ENCODE data around the gene RPS3. TPM values are rescaled to one million over a fixed set of nuclear protein-coding genes. Genes with fewer than 3 reads are reported as not detected.
"Not testable (repeated sequence)": the region's sequence is repeated elsewhere in the genome, so short reads cannot be mapped to it uniquely, and the experiment has no call there.

The RPS3 gene
- polyA plus RNA-seq, 1 donor: 2,366 TPM

DNA sequence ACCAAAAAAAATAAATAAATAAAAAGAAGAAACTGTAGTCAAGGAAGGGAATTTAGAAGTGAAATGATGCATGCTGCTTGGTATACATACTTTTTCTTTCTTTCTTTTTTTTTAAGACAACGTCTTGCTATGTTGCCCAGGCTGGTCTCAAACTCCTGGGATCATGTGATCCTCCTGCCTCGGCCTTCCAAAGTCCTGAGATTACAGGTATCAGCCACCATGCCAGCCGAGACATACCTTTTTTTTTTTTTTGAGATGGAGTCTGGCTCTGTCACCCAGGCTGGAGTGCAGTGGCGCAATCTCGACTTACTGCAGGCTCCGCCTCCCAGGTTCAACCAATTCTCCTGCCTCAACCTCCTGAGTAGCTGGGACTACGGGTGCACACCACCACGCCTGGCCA lies 26.1 kb upstream of the RPS3 start:
- no peak for DNase-seq

DNA sequence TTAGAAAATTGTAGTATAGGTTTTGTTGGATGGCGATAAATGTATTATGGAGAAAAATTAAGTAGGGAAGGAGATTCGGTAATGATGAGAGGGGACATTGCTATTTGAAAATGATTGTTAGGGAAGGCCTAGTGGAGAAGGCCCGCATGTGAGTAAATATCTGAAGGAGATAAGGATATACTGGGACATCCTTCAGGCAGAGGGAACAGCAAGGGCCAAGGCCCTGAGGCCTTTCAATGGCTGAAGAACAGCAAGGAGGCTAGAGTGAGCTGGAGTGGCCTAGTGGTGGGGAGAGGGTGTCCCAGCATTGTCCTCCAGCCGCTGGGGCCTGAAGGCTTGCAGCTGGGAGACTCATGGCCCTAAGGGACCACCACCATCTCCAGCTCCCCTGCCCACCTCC lies 24.7 kb upstream of the RPS3 start:
- no peak for DNase-seq

DNA sequence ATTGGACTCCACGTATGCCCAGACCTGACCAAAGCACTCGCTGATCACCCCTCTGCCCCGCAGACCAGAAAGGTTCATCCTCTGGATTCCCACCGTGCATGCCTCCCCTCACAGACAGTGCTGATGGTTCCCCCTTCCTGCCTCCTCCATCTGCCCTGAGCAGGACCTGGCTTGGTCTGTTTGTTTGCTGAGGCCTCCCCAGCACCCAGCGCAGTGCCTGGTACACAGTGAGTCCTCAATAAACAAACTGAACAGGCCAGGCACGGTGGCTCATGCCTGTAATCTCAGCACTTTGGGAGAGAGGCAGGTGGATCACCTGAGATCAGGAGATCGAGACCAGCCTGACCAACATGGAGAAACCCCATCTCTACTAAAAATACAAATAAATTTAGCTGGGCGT lies 23.7 kb upstream of the RPS3 start:
- no peak for DNase-seq

DNA sequence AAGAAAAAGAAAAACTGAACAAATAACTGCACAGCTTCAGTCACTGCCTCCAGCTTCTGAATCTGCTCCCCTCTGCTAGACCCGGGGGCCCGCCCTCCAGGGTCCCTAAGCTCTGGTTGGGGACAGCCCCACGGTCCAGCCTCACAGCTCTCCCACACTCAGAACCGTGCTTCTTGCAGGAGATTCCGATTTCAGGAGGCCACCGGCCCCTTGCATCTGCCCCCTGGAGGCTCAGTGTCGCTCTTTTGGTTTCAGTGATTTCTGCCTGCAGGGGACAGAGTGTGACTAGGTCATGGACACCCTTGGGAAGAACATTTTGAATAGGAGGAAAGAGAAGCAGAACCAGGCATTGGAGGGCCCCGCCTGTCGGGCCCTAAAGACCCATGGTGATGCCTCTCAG lies 23.1 kb upstream of the RPS3 start:
- DNase-seq: no peak

DNA sequence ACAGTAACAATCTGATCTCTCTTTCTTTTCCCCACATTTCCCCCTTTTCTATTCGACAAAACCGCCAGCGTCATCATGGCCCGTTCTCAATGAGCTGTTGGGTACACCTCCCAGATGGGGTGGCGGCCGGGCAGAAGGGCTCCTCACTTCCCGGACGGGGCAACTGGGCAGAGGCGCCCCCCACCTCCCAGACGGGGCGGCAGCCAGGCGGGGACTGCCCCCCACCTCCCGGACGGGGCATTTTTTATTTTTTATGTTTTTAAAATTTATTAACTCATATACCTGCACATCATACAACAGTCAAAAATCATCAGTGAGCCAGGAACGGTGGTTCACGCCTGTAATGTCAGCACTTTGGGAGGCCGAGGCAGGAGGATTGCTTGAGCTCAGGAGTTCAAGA lies 20.5 kb upstream of the RPS3 start:
- not testable (repeated sequence) for DNase-seq

DNA sequence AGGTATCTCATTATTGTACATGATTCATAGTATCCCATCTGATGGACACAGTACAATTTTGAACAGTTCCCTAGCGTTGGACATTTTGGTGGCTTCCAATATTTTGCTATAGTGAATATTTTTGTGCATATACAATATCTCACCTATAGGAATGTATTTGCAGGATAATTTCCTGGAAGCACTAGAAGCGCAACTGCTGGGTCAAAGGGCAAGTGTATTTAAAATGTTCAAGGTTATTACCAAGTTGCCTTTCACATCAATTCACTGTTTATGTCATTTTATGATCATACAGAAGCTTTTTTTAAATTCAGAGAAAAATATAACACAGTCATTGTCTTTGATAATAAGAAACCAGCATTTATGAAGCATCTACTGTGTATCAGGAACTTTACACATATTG lies 19.1 kb upstream of the RPS3 start:
- no peak for DNase-seq

DNA sequence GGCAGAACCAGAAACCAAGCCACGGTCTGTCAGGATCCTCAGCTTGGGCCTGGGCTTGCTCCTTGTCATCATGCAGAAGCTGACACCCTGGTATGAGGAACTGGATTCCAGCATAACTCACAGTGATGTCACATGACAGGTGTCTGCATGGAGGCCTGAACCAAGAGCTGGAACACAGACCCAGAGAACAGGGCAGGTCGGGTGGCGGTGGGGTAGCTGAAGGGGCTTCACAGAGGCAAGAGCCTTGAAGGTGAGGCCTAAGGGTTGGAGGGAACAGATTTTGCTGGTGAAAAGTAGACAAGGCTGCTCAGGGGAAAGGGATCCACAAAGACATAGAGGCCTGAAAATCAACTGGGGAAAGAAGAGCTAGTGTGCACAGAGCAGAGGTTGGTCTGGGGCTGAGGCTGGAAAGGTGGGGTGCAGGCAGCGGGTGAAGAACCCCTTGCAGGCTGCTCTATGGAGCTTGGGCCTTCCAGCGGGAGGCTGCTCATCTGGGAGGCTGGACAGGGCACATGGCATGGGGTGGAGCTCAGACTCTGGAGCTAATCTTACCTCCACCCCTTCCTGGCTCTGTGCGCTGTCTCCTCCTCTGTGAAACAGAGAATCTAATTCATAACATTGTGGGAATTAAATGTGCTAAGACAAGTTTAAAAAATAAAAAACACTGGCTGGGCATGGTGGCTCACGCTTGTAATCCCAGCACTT lies 18.4 kb upstream of the RPS3 start:
- no peak for DNase-seq

DNA sequence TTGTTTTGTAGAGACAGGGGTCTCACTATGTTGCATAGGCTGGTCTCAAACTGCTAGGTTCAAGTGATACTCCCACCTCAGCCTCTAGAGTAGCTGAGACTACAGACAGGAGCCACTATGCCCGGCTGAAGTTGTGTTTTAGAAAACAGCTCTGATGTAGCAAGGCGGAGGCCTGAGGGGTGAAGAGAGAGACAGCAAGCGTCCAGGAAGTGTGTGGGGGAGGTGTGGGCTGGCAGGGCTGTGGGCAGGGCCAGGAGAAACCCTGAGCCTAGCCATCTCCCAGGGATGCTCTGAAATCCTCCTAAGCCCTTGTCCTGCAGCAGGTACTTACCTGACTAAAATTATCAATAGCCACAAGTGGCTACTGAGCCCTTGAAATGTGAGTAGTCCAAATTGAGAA lies 16.1 kb upstream of the RPS3 start:
- DNase-seq: no peak

DNA sequence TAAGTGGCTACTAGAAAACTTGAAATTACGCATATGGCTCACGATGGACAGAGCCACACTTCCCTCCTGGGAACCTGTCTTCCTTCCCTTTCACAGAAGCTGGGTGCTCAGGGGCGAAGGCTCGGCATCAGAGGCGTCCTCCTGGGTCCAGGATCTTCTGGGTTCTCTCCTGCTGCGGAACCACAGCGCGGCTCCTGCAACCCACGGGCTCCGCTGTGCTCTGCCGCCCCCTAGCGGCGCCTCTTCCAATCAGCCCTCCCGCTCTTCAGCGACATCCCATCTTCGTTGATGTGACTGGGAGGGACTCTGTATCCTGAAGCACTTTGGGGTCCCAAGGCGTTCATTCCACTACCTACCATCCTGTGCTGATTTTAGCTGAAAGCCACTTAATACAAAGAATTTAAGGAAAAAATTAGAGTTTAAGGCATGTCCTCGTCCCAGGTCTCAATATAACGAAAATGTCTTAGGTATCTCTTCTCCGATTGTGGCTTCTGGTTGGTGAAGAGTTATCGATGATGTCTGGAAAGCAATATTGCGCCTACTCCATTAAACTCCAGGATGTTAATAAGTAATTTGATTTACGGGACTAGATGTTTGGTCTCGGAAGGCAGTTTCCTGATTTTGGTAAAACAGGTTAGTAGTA lies 14.8 kb upstream of the RPS3 start:
- peak; percentile 61 for DNase-seq

DNA sequence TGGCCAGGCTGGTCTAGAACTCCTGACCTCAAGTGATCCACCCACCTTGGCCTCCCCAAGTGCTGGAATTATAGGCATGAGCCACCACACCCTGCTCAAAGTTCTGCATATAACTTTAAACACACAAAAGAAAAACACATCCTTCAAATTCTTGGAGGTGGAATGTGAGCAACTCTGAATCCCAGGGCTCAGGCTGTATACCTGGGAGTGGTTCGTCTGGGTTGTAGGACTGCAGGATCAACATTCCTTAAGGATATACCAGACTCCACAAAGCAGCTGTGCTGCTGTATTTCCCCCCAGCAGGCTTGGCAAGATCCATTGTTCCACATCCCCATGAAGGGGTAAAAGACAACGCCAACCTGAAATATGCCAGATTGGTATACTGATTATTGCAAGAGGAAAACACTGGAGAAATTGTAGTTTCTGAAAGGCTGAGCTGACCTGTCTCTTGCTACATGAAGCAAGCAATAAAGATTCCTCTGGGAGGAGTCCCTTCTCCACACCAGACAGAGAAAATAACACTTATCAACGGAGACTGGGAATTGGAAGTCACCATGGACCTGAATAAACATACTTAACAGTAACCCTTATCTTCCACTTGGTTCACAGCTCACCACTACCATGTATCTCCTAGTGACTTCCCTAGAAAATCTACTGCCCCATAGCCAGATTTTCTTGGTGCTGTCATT lies 12.2 kb upstream of the RPS3 start:
- no peak for DNase-seq

DNA sequence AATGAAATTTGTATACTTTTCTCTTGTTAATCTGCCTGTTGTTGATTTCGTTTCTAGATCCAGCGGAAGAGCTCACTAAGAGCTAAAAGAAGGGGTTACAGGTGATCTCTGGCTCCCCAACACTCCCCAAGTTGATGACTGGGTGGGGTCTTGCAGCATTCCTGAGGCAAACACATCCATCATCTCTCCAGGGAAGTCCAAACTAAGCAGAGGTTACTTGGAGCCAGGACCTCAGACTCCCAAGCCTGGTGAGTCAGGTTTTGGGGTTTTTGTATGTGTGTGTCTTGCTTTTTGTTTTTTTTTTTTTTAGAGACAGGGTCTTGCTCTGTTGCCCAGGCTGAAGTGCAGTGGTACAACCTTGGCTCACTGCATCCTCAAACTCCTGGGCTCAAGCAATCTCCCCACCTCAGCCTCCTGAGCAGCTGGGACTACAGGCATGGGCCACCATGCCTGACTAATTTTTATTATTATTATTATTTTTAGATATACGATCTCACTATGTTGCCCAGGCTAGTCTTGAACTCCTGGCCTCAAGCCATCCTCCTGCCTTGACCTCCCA lies 11.5 kb upstream of the RPS3 start:
- no peak for DNase-seq

DNA sequence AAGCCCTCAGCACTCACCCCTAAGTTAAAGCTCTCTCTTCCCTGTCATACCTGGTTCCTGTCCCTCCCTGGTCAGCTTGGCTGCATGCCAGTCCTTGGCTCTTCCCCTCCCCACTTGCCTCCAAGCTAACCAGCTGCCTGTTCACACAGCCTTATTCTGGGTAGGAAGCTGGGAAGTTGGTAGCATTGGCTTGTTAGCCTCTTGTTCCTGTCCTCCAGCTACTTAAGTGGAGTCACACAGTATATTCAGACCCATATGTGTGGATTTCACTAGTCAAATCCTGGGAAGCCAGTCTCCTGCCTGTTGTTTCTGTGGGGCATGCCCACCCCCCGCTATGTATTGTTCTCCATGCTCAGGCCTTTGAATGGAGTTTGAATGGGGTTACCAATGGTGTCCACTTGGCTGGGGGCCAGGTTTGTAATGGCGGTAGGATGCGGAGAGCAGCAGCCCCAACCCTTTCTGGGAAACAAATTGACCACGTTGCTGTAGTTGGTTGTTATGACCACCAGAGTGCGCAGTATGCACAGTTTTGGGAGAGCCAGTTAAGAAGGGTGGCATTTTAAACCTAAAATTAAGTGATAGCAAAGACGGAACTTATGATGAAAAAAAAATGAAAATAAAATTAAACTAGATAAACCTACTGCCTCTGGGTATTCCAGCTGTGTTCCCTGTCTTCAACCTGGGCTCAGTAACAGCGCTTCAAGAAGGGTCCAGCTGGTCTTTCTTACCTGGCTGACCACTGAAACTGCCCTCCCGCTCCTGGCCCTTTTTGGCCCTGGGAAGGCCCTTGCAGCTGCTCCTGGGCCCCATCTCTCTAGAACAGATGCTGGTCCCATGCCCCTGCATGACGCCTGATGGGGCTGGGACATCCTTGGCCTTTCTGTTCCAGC lies 10.7 kb upstream of the RPS3 start:
- DNase-seq: peak; percentile 73

DNA sequence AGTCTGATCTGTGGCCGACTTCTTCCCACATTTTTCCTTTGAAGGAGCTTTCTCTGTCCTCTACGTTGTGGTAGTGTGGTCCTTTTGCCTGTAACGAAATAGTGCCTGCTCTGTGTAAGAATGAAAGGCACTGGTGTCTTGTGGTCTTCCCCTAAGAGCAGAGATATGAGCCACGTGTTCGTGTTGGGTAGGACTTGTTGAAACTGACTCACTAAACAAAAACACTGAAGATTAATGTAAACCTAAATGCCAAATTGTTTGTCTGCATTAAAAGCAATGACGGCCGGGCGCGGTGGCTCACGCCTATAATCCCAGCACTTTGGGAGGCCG lies 10.1 kb upstream of the RPS3 start:
- DNase-seq: no peak

DNA sequence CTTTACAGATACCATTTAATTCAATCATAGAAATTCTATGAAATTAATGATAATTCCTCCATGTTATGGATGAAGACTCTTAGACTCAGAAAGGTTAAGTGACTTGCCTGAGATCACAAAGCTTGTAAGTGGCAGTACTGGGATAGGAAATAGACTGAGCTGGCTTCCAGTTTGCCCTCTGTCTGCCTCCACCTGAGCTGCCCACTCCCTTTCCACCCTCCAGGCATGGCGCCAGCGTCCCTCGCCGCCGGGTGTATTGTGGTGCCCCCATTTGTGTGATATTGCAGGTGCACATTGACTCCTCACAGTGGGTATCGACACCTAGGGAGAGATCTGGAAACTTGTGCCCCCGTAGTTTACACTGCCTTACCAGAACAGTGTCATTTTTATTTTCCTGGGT lies 9.4 kb upstream of the RPS3 start:
- DNase-seq: no peak

DNA sequence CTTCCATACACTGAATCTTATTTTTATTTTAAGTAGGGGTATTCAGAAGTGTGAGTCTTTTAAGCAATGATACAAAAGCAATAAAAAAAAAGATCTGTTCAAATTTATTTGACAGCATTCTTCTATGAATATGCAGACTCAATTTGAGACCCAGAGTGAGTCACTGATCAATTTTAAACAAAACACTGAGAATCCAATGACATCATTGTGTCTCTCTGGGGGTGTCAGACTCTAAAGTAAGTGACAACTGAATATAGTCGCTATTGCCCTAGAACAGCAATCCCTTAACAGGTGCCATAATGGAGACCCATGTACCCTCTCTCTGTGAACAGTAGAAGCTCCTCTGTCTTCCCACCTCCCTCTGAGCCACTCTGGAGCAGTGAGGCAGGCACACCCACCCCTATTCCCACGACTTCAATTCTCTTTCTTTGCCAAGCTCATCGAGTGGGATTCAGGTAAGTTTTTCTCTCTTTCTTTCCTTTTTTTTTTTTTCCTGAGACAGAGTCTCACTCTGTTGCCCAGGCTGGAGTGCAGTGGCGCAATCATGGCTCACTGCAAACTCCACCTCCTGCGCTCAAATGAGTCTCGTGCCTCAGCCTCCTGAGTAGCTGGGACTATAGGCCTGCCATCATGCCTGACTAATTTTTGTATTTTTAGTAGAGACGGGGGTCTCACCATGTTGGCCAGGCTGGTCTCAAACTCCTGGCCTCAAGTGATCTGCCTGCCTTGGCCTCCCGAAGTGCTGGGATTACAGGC lies 5.1 kb upstream of the RPS3 start:
- DNase-seq: no peak

DNA sequence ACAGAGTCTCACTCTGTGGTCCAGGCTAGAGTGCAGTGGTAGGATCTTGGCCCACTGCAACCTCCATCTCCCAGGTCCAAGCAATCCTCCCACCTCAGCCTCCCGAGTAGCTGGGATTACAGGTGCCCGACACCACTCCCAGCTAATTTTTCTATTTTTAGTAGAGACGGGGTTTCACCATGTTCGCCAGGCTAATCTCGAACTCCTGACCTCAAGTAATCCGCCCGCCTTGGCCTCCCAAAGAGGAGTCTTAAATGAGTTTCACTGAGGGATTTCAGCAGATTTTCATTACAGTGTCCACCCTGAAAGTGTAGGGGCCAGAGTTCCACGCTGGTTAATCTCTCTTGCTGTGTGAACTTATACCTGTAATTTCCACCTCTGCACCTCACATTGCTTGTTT lies 412 bp upstream of the RPS3 start:
- DNase-seq: no peak

DNA sequence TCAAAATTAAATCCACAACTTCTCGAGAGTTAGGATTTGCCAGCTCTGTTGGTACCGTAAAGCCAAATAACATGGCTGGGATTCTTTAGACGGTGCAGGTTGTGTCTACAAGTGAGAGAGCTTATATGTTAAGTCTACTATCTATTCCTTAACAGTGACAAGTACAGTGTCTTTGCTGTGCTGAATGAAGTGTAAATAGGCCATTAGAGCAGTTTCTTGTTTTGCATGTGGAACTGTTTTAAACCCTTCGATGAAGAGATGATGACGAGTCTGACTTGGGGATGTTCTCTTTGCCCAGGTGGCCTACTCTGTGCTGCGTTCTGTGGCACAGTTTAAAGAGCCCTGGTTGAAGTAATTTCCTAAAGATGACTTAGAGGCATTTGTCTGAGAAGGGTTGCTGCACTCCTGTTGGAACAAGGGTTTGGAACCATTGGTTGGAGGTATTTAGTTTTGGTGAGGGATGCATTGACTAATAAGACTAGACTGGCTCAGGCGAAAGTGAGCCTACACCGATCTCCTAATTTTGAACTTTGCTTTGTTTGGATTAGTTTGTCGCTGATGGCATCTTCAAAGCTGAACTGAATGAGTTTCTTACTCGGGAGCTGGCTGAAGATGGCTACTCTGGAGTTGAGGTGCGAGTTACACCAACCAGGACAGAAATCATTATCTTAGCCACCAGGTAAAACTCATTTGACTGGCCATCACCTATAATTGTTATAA lies 988 bp downstream of the RPS3 start:
- DNase-seq: no peak

DNA sequence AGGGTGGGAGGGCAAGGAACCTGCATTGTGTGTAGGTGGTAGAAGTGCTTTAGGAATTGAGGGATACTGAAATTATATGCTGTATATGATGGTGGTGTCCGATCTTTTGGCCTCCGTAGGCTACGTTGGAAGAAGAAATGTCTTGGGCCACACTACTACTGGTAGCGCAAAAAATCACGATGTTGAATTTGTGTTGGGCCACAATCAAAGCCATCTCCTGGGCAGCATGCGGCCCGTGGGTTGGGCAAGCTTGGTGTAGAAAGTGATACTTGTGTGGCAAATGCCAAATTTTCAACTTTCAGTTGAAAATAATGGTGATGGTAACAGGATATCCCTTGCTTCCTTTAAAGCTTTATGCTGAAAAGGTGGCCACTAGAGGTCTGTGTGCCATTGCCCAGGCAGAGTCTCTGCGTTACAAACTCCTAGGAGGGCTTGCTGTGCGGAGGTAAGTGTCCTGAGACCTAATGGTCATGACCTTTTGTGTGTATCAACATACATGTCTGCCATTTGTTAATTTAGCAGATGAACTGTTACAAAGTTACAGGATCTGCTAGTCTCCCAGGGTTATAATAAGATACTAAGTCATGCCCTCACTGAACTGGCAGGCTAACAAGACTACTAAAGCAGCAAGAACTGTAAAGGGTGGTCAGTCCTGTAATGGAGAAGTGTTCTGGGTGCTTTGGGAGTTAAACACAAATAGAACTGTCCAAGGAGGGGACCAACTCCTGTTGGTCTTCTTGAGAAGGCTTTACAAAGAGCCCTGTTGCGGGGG lies 2.9 kb downstream of the RPS3 start:
- no peak for DNase-seq

DNA sequence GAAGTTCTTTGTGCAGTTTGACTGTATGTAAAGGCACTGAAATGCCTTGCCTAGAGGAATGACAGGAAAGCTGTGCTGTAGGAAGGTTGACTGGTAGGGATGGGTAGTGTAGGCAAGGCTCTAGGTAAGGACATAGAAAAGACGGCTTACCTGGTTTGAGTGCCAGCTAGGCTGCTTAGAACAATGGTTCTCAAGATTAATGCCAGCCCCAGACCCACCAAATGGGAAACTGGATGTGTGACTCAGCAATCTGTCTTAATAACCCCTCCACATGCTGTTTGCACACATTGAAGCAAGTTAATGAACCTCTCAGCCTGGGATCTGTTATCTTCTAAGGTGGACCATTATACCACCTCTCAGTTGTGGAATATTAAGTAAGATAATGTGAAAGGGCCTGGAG lies 3.7 kb downstream of the RPS3 start:
- DNase-seq: no peak

DNA sequence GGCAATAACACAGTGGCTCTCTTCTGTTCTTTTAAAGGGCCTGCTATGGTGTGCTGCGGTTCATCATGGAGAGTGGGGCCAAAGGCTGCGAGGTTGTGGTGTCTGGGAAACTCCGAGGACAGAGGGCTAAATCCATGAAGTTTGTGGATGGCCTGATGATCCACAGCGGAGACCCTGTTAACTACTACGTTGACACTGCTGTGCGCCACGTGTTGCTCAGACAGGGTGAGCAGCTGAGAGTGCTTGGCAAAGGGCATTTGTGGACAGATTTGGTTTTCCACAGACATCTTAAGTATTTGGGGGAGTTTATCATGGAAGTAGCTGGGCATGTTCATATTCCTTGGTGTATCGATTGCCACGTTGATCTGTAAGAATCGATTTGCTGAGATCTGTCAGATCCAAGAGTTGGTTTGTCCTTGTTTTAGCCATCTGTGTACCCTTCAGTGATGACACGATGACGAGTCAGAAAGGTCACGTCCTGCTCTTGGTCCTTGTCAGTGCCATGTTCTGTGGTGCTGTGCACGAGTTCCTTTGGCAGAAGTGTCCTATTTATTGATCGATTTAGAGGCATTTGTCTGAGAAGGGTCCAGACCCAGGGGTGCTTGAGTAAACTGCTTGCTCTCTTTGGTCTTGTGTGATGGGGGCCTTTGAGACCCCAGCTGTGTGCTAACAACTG lies 4.8 kb downstream of the RPS3 start:
- no peak for DNase-seq
